ENCODE results near the gene STX10.

GRCh38 chr19:13115936-13116281 is 34.3 kb downstream of the STX10 start:
- no peak for TF ChIP-seq ZNF274 (IDR thresholded peaks at IDR 0.05; ENCODE audit: low read depth, low read length)
- no peak for TF ChIP-seq YY1 (IDR thresholded peaks at IDR 0.05; ENCODE audit: insufficient read depth, insufficient read length)

All from NT2/D1 (cell line).